HG03280 (cell line): Measurements from ENCODE around the gene ARMH3.

Experiments used
- ATAC-seq: cut with Tn5 transposase; IDR thresholded peaks from one replicate; pipeline ENCODE4 v1.9.1; 2021; ENCODE audit warnings: mild to moderate bottlenecking, moderate library complexity; ENCODE audit not compliant: unreplicated experiment

Gene ARMH3

DNA sequence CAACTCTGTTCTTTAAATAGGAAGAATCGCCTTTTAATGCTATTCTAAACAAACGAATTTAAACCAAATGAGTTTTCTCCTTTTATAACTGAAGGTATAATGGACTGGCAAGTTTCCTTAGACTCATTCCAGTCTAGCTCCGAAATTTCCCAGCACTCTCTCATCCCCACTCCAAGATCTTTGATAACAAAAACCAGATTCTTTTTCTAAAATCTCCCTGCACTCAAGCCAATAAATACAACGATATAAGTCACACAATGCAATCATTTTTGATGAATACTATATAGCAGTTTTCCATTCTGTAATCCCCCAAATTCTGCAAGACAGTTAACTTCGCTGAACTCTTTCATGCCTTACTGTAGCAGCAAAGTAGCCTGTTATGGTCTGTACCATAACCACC is 239.6 kb downstream of the ARMH3 start:
- no peak for ATAC-seq

DNA sequence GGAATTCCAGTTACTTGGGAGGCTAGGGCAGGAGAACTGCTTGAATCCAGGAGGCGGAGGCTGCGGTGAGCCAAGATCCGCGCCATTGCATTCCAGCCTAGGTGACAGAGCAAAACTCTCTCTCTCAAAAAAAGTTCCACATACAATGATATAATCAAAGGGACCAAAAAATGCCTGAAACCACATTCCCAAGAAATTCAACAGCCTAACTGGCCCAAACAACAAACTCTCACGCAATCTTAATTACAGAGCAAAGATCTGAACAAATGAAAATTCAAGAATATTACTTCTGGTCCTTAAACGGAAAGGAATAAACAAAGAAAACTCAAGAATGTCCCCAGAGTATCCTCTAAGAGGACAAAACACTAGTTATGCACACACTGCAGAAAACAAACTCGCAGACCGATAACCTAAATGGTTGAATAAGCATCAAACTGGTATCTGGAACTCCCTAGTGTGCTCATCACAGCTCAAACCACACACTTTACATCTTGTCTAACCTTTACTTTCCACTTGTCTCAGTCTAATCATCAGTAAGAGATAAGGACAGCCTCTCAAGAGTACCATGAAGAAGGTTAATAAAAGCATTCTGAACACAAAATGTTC is 241.4 kb downstream of the ARMH3 start:
- ATAC-seq, result no peak

DNA sequence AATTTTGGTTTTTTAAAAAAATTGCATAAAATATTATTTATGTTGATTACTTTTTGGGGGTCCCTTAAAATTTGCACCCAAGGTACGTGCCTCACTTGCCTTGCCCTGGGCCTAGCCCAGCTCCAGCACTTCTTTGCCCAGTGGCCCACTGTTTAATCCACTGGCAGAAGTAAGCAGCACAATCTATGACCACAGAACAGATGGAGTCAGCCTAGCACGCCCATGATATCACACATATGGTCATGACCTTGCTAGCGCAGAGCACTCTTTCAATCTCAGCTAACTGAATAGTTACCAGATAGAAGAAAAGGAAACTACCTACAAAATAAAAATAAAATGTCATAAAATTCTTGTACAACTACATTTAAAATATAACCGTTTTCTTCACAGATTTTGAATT is 243.4 kb downstream of the ARMH3 start:
- no peak for ATAC-seq

DNA sequence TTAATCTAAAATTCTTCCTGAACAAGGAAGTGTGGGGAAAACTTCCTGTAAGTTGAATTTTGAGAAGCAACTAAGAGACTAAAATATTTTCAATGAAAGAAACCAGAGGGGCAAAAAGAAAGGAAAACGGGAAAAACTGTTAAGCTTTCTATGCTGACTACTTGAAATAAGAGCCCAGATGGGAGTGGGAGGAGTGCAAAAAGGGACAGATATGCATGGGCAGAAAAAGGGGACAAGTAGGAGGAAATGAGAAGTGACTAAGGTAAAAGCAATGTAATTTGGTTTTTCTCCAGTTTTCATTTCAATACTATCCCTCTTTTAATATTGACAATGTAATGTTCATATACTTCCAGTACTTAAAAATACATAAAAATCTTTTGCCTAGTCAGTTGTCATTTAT is 248.8 kb downstream of the ARMH3 start:
- ATAC-seq, result no peak

DNA sequence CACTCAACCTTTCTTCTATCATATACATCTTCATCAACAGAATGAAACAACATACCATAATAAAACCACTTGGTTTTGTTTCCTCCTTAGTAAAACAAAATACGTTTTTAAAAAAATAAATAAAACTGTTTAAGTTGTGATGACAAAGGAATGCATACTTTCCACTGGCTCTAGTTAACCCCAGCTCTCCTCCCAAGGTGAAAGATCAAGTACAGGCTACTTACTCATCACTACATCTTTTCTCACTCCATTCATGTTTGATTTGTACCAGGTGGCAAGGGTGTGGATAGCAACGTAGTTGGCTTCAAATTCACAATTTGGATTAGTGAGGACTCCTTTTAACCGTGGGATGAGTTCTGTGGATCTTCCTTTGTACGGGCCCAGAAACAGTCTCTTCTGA is 252.5 kb downstream of the ARMH3 start:
- ATAC-seq, result no peak

DNA sequence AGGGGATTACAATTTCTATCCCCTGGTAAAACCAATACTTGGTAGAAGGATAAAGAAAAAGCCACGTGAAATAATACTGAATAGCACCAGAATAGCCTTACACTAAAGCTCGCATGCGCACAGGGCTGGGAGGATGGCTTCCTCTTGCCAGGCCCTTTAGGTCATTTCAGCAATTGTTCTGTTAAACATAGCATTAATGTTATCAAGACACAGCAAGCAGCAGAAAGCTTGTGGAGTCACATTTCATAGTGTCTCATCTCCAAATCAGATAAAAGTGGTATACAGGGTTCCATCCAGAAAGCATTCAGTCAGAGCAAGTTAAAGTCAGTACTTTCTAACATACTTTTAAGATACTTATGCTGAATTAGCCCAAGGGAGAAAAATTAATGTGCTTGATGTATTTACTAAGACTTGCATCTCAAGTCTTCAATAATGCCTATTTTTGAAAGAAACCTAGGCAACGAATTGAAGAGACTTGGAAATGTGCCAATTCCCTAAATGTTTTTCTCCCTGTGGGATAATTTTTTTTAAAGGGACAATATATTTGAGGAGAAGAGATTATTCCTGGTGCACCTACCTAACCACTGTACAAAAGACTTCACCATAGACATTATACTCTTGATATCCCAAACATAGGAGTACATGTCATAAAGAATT is 258.4 kb downstream of the ARMH3 start:
- ATAC-seq, result no peak
